Activated CD4-positive, alpha-beta memory T cell treated with anti-CD3 and anti-CD28 coated beads for 36 hours (primary cell): ENCODE measurements around the gene MTF1. TPM values are rescaled to one million over a fixed set of nuclear protein-coding genes. Genes with fewer than 3 reads are reported as not detected.

Experiments used
- CTCF ChIA-PET: fragments of 350-600 bp; sonication (Branson Sonifier 250); formaldehyde crosslinking; loops from one replicate; lab custom pipeline; 2021; ENCODE audit warnings: antibody characterized with exemption, inconsistent platforms; lab: Charles Lee
- POLR2A ChIA-PET: fragments of 350-600 bp; sonication (Branson Sonifier 250); formaldehyde crosslinking; loops from one replicate; lab custom pipeline; 2021; ENCODE audit warnings: antibody characterized with exemption; lab: Charles Lee
- DNase-seq: peaks from one replicate; pipeline ENCODE4 v3.0.0-alpha.2; 2020
- H3K27ac Mint-ChIP-seq: one replicate; pipeline ENCODE4 v1.8.0; 2021; ENCODE audit warnings: mixed read lengths
- H3K27me3 Mint-ChIP-seq: one replicate; pipeline ENCODE4 v1.8.0; 2021; ENCODE audit warnings: mixed read lengths
- H3K36me3 Mint-ChIP-seq: one replicate; pipeline ENCODE4 v1.8.0; 2021; ENCODE audit warnings: mixed read lengths
- H3K4me1 Mint-ChIP-seq: one replicate; pipeline ENCODE4 v1.8.0; 2021; ENCODE audit warnings: low read depth, mixed read lengths
- H3K4me3 Mint-ChIP-seq: one replicate; pipeline ENCODE4 v1.8.0; 2021; ENCODE audit warnings: mild to moderate bottlenecking, mixed read lengths
- H3K9me3 Mint-ChIP-seq: one replicate; pipeline ENCODE4 v1.8.0; 2021; ENCODE audit warnings: mixed read lengths
- intact Hi-C: fragments of 100-400 bp; cut with micrococcal nuclease; formaldehyde crosslinking; loops from one replicate; pipeline ENCODE4 v1.15.1; 2023
- total RNA-seq, 2 experiments: library from RNA; stranded (reverse); gene quantifications; one replicate each; pipeline ENCODE4 v1.2.3, GENCODE V29; 2021

Gene MTF1
- total RNA-seq, 2 experiments from 2014 or later = 21.1 to 22.8 TPM

DNA sequence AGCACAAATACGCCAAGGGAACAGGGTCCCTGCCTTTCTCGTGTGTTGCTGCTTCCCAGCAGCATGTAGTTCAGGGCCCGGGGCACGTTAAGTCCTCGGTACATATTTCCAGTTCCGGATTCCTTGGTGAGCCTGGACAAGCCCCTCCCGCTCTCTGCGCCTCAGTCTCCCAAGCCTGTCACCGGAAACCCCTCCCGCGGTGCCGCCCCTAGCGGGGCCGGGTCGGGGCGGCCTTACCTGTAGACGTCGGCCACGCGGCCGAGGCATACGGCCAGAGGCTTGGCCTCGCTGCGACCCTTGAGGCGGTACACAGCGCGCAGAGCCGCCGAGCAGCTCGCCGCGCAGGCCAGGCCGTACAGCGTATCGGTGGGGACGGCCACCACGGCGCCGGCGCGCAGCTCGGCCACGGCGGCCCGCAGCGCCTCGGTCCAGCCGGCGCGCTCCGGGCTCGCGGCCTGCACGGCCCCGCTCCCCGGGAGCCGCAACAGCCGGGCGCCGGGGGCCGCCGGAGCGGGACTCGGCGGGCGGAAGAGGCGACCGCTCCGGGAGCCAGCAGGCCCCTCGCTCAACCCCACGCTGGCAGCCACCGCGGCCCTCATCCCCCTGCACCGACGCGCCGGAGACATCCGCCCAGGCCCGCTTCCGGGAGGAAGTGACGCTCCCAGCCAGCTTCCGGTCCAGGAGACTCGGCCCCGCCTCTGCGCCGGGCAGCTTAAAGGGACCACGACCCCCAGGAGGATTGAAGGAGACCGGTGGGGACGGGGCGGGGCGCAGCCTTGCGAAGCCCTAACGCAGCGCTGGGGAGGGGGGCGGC is 51.6 kb downstream of the MTF1 start, which contains the start of the genes C1orf122 and YRDC:
Gene C1orf122, plus strand, starts transcription at position 236 of the 814 bp plus-strand sequence. CDS start 615 bp downstream, outside the sequence.
Gene YRDC, minus strand, starts transcription at position 654 of the 814 bp plus-strand sequence. Its CDS starts 28 bp downstream, at position 626.
- Mint-ChIP-seq H3K4me3 (peak within 1 kb of the TSS; percentile 95), H3K4me1 (peaks cover 40% of the 10 kb centered on the region), H3K27me3 (no peaks in the 10 kb centered on the region), H3K27ac (peak within 1 kb of the TSS; percentile 96), H3K36me3 (peaks cover 32% of the 10 kb centered on the region), H3K9me3 (no peaks in the 10 kb centered on the region)
- POLR2A ChIA-PET = interaction anchor here (0.5 to 2.6 kb wide), 14 partner anchors 9 to 332 kb away, joined by 3 to 19 read pairs (median 4); partner anchors contain the start of genes CDCA8, MTF1 and SF3A3
- intact Hi-C loops = loop anchor here (1.0 to 5.0 kb wide), 3 partner anchors 115 to 330 kb away; partner anchors contain the start of genes CDCA8 and SF3A3
- CTCF ChIA-PET = interaction anchor here (0.6 to 2.9 kb wide), 9 partner anchors 9 to 293 kb away, joined by 3 to 32 read pairs (median 6); partner anchors contain the start of genes CDCA8, MEAF6, MTF1 and SF3A3
- peak; percentile 95 for DNase-seq

DNA sequence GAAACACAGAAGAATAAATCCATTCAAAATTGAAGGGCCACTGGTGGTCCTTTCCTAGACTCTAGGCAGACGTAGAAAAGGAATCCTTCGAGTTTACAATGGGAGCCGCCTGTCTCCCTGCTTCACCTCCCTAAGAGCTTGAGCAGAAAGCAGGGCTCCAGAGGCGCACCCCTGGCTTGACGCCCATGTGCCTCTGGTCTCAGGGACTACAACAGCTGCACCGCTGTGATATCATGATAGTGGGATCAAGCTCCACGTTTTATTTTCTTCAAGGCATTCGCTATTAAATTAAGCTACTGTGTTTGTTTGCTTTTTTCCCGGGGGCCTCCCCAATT is 52.2 kb downstream of the MTF1 start:
- Mint-ChIP-seq H3K4me1 (peaks cover 40% of the 10 kb centered on the region), H3K9me3 (no peaks in the 10 kb centered on the region), H3K27ac (peak overlapping the region; percentile 75), H3K4me3 (peak overlapping the region; percentile 82), H3K27me3 (no peaks in the 10 kb centered on the region), H3K36me3 (peaks cover 38% of the 10 kb centered on the region)
- CTCF ChIA-PET = interaction anchor here (0.6 to 2.9 kb wide), 4 partner anchors 10 to 293 kb away, joined by 3 to 32 read pairs (median 8); partner anchors contain the start of genes MEAF6, MTF1 and SF3A3
- DNase-seq = no peak
- POLR2A ChIA-PET = interaction anchor here (1.0 to 2.6 kb wide), 6 partner anchors 10 to 117 kb away, joined by 4 to 19 read pairs (median 10); partner anchors contain the start of genes CDCA8 and MTF1
- intact Hi-C loops = loop anchor here (5.0 kb wide), 2 partner anchors 185 to 330 kb away; partner anchors contain the start of gene SF3A3

DNA sequence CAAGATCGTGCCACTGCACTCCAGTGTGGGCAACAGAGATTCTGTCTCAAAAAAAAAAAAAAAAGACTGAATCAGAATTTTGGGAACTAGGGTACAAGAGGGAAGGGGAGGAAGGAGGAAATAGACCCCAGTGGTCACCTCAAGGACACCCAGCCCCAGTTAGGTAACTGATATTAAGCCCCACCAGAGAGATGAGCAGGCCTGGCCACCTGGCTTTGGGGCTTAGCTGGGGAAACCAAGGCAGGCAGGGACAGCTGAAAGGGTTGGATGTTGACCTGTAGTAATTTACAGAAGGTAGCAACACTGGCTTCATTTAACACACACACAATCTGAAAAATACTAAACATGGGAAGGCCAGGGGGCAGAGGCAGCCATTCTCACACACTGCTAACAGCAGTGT is 57.0 kb downstream of the MTF1 start:
- intact Hi-C loops = no loop called here
- Mint-ChIP-seq H3K4me1 (peaks cover 17% of the 10 kb centered on the region), H3K36me3 (peaks cover 57% of the 10 kb centered on the region), H3K27me3 (no peaks in the 10 kb centered on the region), H3K9me3 (no peaks in the 10 kb centered on the region), H3K4me3 (no peak overlapping the region), H3K27ac (no peak overlapping the region)
- CTCF ChIA-PET = no interaction called here
- POLR2A ChIA-PET = interaction anchor here (0.7 kb wide), 1 partner anchor 136 kb away, joined by 3 read pairs; no protein-coding TSS in a partner anchor
- no peak for DNase-seq

DNA sequence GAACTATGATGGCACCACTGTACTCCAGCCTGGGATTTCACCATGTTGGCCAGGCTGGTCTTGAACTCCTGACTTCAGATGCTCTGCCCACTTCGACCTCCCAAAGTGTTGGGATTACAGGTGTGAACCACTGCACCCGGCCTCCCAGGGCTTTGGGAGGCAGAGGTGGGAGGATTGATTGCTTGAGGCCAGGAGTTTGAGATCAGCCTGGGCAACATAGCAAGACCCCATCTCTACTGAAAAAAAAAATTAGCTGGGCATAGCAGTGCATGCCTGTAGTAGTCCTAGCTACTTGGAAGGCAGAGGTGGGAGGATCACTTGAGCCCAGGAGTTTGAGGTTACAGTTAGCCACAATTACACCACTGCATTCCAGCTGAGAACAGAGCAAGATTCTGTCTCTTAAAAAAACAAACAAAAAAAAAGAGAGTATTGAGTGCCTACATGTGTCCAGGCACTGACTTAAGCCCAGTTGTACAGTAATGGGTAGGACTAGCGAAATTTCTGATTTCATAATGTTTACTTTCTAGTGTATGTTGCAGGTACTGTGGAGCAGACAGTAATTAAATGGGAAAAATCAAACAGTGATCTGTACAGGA is 61.5 kb downstream of the MTF1 start:
- no peak for DNase-seq
- no peak overlapping the region for H3K4me3 Mint-ChIP-seq
- H3K27ac Mint-ChIP-seq = no peak overlapping the region
- POLR2A ChIA-PET = interaction anchor here (2.5 kb wide), 1 partner anchor 10 kb away, joined by 8 read pairs; the partner anchor contains the start of genes C1orf122 and YRDC
- H3K36me3 Mint-ChIP-seq = peaks cover 28% of the 10 kb centered on the region
- H3K4me1 Mint-ChIP-seq = peaks cover 19% of the 10 kb centered on the region
- peaks cover 8% of the 10 kb centered on the region for H3K27me3 Mint-ChIP-seq
- no peaks in the 10 kb centered on the region for H3K9me3 Mint-ChIP-seq
- intact Hi-C loops = no loop called here
- CTCF ChIA-PET = no interaction called here

DNA sequence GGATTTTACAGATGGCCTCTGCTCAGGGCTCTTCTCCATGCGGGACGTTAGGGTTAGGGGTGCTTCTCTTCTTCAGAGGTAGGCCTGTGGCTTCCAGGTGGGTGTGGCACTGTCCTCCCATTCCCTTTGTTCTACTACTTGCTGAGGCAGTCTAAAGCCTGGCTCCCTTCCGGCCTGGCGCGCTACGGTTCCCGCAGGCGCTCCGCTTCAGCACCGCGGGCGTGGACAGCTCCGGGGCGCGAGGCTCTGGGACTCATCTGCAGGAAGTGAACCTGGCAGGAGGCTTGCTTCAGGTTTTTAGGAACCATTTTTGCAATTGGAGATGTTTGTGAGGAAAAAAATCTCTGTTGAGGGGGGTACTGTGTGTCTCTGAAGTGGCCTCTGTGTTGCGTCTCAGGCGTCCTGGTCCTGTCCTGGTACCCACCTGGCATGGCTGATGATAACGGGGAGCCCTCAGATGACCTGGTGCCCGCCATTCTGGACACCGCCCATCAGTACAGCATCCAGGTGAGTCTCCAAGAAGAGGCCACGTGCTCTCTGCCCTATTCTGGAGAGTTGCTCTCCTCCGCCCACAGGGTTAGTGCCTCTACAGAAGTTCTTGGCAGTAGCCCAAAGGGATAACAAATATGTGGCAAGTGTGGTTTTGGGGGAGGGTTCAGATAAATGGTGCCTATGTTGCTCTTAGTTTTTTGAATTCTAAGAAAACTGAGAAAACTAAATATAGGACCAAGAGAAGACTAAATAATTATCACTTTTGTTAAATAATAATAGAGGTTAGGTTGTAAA is 63.9 kb downstream of the MTF1 start:
- Mint-ChIP-seq H3K4me1 (peaks cover 19% of the 10 kb centered on the region), H3K36me3 (peaks cover 15% of the 10 kb centered on the region), H3K27me3 (peaks cover 21% of the 10 kb centered on the region), H3K27ac (no peak overlapping the region), H3K9me3 (no peaks in the 10 kb centered on the region), H3K4me3 (peak overlapping the region; percentile 59)
- intact Hi-C loops = no loop called here
- POLR2A ChIA-PET = no interaction called here
- peak; percentile 64 for DNase-seq
- CTCF ChIA-PET = no interaction called here

DNA sequence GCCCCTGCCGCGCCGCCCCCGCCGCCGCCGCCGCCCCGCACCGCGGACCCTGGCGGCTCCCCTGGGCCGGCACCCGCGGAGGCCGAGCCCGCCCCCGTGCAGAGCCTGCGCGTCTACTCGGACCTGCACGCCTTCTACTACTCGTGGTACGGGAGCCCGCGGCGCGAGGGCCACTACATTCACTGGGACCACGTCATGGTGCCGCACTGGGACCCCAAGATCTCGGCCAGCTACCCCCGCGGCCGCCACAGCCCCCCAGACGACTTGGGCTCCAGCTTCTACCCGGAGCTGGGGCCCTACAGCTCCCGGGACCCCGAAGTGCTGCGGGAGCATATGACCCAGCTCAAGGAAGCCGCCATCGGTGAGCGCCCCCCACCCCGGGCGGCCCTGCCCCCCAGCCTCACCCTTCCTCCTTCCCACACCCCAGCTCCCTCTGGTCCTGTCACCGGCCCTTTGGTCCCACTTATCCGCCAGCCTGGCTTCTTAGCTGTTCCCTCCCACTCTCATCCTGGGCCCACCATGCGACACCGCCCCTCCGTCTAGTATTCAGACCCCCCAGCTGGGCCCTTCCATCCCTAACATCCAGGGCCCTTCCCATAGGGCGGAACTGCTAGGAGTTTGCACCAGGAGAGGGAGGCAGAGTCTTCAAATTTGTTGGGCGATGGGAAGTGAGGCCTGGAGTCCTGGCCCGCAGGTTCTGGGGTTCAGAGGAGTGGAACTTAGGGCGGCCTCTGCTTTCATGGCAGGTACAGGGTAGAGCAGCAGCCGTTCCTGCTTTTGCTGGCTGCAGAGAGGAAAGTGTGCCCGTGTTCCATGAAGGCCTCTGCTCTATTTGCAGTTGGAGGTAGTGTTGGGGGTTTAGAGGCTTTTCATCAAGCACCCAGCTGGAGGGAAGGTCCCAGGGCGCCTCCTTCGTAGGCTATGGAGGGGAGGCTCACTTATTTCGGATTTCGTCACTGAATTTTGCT is 64.7 kb downstream of the MTF1 start:
- no peak for DNase-seq
- peaks cover 23% of the 10 kb centered on the region for H3K27me3 Mint-ChIP-seq
- intact Hi-C loops = no loop called here
- peaks cover 6% of the 10 kb centered on the region for H3K36me3 Mint-ChIP-seq
- H3K4me3 Mint-ChIP-seq = peak overlapping the region; percentile 59
- ChIA-PET POLR2A (interaction anchor here (1.0 kb wide), 1 partner anchor 64 kb away, joined by 3 read pairs; the partner anchor contains the start of gene MTF1), CTCF (no interaction called here)
- no peak overlapping the region for H3K27ac Mint-ChIP-seq
- no peaks in the 10 kb centered on the region for H3K9me3 Mint-ChIP-seq
- peaks cover 19% of the 10 kb centered on the region for H3K4me1 Mint-ChIP-seq

DNA sequence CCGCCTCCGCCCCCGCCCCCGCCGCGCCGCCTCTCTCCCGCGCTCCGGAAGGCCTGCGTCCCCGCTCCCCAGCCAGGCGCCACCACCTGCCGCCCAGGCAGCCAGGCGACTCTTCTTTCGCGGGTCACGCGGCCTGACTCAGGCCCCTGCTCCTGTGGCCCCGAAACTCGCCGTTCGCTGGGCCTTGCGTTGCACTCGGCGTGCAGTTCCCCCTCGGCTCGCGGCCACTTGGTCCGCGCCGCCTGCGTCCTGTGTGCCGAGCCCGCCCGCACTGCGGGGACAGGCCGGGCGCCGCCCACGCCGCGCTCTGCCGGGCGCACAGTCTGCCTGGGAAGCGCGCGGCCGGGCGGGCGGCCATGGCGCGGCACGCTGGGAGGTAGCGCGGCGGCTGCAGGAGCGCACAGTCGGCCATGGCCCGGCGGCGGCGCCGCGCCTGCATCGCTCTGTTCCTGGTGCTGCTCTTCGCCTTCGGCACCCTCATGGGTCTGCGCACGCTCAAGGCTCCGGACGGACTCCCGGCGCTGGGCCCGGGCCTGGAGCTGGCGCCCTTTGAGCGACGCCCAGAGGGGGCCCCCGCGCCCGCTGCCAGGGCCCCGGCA is 65.5 kb downstream of the MTF1 start, which contains the start of gene MANEAL:
Gene MANEAL, plus strand, starts transcription at position 75 of the 599 bp plus-strand sequence. Its CDS starts 336 bp downstream, at position 411.
- peak; percentile 49 for DNase-seq
- ChIA-PET CTCF (no interaction called here), POLR2A (interaction anchor here (1.0 kb wide), 1 partner anchor 65 kb away, joined by 3 read pairs; the partner anchor contains the start of gene MTF1)
- intact Hi-C loops = no loop called here
- Mint-ChIP-seq H3K9me3 (no peaks in the 10 kb centered on the region), H3K4me3 (peak within 1 kb of the TSS; percentile 59), H3K27ac (no peak within 1 kb of the TSS), H3K36me3 (no peaks in the 10 kb centered on the region), H3K27me3 (peaks cover 23% of the 10 kb centered on the region), H3K4me1 (peaks cover 19% of the 10 kb centered on the region)

DNA sequence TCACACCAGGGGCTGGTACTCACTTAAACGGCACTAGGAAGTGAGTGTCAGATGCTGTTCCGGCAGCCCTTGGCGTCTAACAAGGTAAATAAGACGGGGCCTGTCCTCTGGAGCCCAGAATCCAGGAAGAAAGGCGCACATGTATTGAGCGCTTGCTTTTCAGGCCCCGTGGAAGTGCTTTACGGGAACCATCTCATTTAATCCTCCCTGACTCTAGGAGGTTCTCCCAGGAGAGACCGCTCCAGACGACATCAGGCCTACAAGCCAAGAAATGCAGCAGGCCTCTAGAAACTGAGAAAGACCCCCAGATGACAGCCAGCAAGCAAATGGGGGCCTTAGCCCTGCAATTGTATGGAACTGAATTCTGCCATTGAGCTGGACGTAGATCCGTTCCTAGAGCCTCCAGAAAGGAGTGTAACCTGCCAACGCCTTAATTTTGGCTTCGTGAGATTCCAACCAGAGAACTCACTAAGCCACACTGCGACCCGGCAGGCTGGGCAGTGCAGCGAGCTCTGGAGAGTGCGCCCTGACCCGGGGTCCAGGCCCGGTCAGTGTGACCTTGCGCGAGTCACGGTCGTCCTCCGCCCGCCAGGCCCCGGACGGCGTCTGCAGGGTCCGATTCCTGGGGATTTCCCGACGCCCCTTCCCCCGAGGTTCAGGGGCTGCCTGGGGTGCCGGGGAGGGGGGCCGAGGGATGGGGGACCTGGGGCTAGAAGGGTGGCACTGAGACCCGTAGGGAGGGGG is 66.3 kb downstream of the MTF1 start:
- Mint-ChIP-seq H3K9me3 (no peaks in the 10 kb centered on the region), H3K4me1 (peaks cover 19% of the 10 kb centered on the region), H3K4me3 (no peak overlapping the region), H3K27me3 (peaks cover 26% of the 10 kb centered on the region), H3K36me3 (no peaks in the 10 kb centered on the region), H3K27ac (no peak overlapping the region)
- no peak for DNase-seq
- intact Hi-C loops = no loop called here
- ChIA-PET POLR2A (no interaction called here), CTCF (no interaction called here)

DNA sequence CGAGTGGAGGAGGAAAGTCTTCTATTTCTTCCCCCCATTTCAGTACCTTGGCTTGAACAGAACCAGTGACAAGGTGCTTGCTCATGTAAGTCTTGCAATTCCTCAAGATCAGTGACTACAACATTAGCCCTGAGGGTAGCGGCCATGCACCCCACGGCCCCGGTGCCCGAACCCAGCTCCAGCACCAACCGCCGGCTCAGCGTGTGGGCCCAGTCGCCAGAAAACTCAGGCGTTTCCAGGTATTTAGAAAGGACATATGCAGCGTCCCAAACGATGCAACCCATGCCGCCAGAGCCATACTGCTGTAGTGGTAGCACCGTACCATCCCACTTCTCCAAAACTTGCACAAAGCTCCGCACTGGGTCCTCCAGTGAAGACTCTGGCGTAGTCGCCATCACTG is 76.9 kb downstream of the MTF1 start:
- Mint-ChIP-seq H3K27me3 (peaks cover 11% of the 10 kb centered on the region), H3K36me3 (no peaks in the 10 kb centered on the region), H3K4me1 (peaks cover under 1% of the 10 kb centered on the region), H3K4me3 (no peak overlapping the region), H3K9me3 (no peaks in the 10 kb centered on the region), H3K27ac (no peak overlapping the region)
- no peak for DNase-seq
- CTCF ChIA-PET = no interaction called here
- intact Hi-C loops = no loop called here
- POLR2A ChIA-PET = no interaction called here

DNA sequence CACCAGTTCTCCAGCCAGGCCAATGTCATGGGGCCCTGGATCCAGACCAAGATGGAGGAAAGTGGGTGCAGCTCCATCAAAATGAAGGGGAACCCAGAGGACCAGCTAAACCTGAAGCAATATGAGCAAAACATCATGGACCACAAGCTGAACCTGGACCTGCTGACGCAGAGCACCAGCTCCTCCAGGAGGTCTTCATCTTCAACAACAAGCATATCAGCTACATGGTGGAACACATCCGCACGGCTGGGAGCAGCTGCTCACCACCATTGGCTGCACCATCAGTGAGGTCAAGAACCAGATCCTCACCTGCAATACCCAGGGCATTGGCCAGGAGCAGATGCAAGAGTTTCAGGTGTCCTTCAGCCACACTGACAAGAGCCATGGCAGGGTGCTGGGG is 80.7 kb downstream of the MTF1 start:
- Mint-ChIP-seq H3K27me3 (peaks cover 4% of the 10 kb centered on the region), H3K27ac (no peak overlapping the region), H3K9me3 (no peaks in the 10 kb centered on the region), H3K4me1 (peaks cover 10% of the 10 kb centered on the region), H3K4me3 (no peak overlapping the region), H3K36me3 (no peaks in the 10 kb centered on the region)
- no peak for DNase-seq
- intact Hi-C loops = no loop called here
- ChIA-PET POLR2A (interaction anchor here (0.6 kb wide), 1 partner anchor 72 kb away, joined by 3 read pairs; no protein-coding TSS in a partner anchor), CTCF (interaction anchor here (0.9 kb wide), 1 partner anchor 176 kb away, joined by 3 read pairs; no protein-coding TSS in a partner anchor)
